Fibroblast of pulmonary artery (primary cell): Measurements from ENCODE around the gene CCNB1.
A peak's percentile ranks its signal among the peaks of the same experiment; 100 is the strongest.

ENCODE experiments used
- DNase-seq: peaks from one replicate; pipeline ENCODE4 v3.0.0-alpha.2; 2010; ENCODE audit warnings: low read depth
- H3K4me3 ChIP-seq: replicated peaks from 2 replicates; pipeline ENCODE4 v1.5.1; 2011; ENCODE audit warnings: low read depth, mild to moderate bottlenecking, control low read depth, low read length, moderate library complexity
- CTCF ChIP-seq: IDR thresholded peaks from 2 replicates; pipeline ENCODE4 v1.5.1; 2011; ENCODE audit warnings: mild to moderate bottlenecking, control low read depth, low read length, inconsistent platforms; ENCODE audit errors: missing control alignments

The CCNB1 gene

GRCh38 chr5:69184621-69185020, 17.7 kb downstream of the CCNB1 start:
- no peak for TF ChIP-seq CTCF
- DNase-seq: no peak
- H3K4me3 ChIP-seq: no peak overlapping the region

GRCh38 chr5:69187342-69187741, 20.4 kb downstream of the CCNB1 start:
- DNase-seq: no peak
- no peak for TF ChIP-seq CTCF
- no peak overlapping the region for H3K4me3 ChIP-seq

GRCh38 chr5:69188811-69189161, 21.8 kb downstream of the CCNB1 start:
- peak; percentile 6 for DNase-seq
- TF ChIP-seq CTCF: no peak
- H3K4me3 ChIP-seq: peak overlapping the region; percentile 99

- peak; percentile 90 for DNase-seq
- TF ChIP-seq CTCF: no peak
- H3K4me3 ChIP-seq: peak within 1 kb of the TSS; percentile 99
Observed at GRCh38 chr5:69189162-69190086, 22.5 kb downstream of the CCNB1 start, which contains the start of gene CENPH. TSS of gene CENPH (plus strand) at chr5:69189583. CDS start at chr5:69189635, 52 bp downstream.

- DNase-seq: peak; percentile 6
- no peak overlapping the region for H3K4me3 ChIP-seq
- no peak for TF ChIP-seq CTCF
Observed at GRCh38 chr5:69202497-69202896, 35.5 kb downstream of the CCNB1 start.

- peak; percentile 6 for DNase-seq
- no peak overlapping the region for H3K4me3 ChIP-seq
- TF ChIP-seq CTCF: no peak
Observed at GRCh38 chr5:69206528-69207190, 39.7 kb downstream of the CCNB1 start.
